Measurements from ENCODE around the gene EGFL8.
"Not testable (repeated sequence)": the region's sequence is repeated elsewhere in the genome, so short reads cannot be mapped to it uniquely, and the experiment has no call there.

EGFL8 gene

GRCh38 chr6:32198345-32198696 is 33.9 kb downstream of the EGFL8 start:
- DNase-seq = no peak

GRCh38 chr6:32198866-32199265 is 34.5 kb downstream of the EGFL8 start:
- no peak for DNase-seq

DNA sequence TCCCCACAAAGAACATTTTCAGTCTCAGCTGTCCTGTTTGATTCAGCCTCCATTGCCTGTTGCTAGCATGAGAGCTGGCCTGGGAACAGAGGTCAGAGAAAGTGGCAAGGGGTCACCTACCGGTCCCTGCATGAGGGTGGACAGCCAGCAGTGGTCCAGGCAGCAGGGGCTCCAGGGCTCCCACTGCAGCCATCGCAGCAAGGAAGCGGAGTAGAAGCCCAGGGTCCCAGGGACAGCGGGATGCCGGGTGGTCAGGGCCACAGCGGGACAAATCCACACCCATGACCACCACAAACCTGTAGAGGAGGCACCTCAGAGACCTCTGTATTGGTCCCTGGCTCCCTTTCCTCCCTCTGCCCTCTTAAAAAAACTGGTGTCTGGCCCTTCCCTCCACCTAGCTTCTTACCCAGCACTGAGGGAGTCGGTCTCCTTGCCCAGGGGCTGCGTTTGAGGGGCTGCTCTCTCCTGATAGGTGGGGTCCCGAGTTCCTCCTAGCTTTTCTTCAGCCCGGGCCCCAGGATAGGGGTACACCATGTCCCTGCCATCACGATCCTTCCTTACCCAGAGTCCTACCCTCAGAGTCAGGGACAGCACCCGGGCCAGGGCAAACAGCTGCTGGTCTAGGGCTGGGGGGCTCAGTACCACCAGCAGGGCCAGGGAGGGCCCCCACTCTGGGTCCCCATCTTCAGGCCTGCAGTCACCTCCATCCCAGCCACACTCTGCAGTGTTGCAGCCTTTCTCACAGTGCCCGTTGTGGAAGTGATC is 36.5 kb downstream of the EGFL8 start:
- no peak for DNase-seq

- no peak for DNase-seq
These were observed 37.8 kb downstream of the EGFL8 start for GRCh38 chr6:32202186-32202585.

- no peak for DNase-seq
These were observed 39.3 kb downstream of the EGFL8 start for GRCh38 chr6:32203426-32204267.

GRCh38 chr6:32204268-32204715 is 39.9 kb downstream of the EGFL8 start:
- DNase-seq = no peak

GRCh38 chr6:32208996-32209395 is 44.6 kb downstream of the EGFL8 start:
- DNase-seq = no peak

DNA sequence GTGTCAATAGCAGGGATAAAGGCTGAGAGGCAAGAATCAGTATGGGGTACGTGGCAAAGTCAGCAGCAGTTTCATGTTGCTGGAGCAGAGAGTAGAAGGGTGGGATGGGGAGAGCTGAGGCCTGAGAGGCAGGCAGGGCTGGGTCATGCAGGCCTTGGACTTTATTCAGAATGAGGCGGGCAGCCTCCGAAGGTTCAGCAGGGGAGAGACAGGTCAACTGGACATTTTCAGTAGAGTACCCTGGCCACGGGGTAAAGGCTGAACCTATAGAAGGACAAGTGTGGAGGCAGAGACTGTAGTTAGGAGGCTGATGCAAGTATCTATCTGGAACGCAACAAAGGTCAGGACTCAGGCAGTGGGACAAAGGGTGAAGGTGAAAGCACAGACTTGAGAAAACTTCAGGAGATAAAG is 45.8 kb downstream of the EGFL8 start:
- DNase-seq = no peak

DNA sequence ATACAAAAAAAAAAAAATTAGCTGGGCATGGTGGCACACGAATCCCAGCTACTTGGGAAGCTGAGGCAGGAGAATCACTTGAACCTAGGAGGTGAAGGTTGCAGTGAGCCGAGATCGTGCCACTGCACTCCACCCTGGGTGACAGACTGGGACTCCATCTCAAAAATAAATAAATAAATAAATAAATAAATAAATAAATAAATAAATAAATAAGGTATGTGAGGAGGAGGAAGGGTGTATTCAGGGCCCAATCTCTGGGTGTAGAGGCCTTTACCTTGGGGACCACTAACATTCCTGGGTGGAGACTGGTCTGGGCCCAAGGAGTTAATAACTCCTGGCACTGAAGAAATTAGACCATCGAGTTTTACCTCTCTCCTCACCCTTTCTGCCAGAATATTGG is 47.0 kb downstream of the EGFL8 start:
- DNase-seq = not testable (repeated sequence)

DNA sequence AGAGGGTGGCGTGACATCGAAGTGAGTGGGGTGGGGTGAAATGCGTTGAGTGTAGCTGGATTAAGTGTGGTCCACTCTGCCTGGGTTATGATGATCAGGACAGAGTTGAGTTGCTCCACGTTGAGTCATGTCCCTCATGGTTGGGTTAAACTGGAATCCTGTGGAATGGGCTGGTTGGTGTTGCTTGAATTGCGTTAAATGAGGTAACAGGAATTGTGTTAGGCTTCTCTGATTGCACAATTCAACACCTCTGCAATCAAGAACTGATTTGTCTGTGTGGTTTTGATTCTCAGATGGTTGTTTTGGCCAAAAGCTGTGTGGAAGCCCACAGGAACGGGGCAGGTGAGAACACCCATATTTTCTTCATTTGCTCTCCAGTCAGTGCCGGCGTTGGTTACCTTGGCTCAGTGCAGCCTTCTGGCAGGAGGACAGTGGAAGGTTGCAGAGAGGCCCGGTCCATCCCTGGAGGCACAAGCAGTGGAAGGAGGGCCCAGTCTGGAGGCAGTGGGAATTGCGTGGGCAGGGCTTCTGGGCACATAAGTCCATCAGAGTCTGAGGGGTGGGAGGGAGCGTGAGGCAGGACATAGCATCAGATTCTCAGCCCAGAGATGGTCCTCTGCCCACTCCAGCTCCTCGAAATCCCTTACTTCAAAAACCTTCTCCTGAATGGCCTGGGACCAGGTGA is 47.8 kb downstream of the EGFL8 start:
- DNase-seq = no peak

- DNase-seq = no peak
These were observed 49.3 kb downstream of the EGFL8 start for GRCh38 chr6:32213649-32214048.

DNA sequence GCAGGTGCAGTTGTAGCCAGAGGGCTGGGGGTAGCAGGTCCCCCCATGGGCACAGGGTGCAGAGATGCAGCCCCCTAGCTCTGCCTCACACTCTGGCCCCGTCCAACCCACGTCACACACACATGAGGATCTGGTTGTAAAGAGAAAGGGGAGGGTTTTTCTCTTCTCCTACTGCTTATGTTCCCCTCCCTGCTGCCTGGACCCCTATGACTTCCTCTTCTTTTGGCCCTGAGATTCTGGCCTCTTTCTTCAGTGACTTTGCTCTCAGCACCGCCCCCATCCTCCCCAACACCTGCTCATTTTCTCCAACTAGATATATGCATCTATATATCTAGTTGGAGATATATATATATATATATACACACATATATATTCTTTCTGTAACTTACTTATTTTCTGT is 49.7 kb downstream of the EGFL8 start:
- no peak for DNase-seq

DNA sequence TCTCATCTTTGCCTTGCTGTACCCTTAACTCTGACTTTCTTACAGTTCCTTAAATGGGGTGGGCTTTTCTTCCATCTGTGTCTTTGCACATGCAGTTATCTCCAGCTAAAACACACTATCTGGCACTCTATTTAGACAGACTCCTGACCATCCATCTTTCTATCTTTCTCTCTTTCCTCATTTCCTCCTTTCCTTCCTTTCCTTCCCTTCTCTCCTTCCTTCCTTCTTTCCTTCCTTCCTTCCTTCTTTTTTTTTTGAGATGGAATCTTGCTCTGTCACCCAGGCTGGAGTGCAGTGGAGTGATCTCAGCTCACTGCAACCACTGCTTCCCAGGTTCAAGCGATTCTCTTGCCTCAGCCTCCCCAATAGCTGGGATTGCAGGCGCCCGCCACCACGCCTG is 51.2 kb downstream of the EGFL8 start:
- DNase-seq = no peak

DNA sequence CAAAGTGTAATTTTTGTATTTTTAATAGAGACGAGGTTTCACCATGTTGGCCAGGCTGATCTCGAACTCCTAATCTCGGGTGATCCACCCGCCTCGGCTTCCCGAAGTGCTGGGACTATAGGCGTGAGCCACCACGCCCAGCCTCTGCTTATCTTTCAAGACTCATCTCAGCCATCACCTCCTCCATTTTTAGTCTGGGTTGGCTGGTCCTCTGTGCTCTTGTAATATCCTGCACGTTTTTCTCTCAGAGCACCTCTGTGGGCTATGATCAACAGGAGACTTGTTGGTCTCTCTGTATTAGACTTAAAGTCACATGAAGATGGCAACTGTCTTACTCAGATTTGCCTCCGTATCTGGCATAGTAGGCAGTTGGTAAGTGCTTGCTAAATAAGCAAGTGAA is 51.9 kb downstream of the EGFL8 start:
- DNase-seq = no peak

GRCh38 chr6:32216998-32217397 is 52.6 kb downstream of the EGFL8 start:
- no peak for DNase-seq
